K562 (cell line): ENCODE results near the gene SRBD1. TPM values are rescaled to one million over a fixed set of nuclear protein-coding genes. Genes with fewer than 3 reads are reported as not detected.

Experiments used
- ATAC-seq: fragments of 200-7000 bp; cut with Tn5 transposase; 3 replicates; pipeline ENCODE4 v1.9.1; 2020; ENCODE audit warnings: moderate library complexity
- BruUV-seq: library from RNA; stranded (reverse); fragments of 400-500 nt; replicated peaks from 2 replicates; lab custom pipeline; 2021; lab: Mats Ljungman, UMichigan
- CTCF ChIA-PET: fragments of 300-600 bp; formaldehyde crosslinking; extraction: SDS; loops from one replicate; lab custom pipeline; 2021; ENCODE audit warnings: low intra/inter-chr PET ratio; lab: Yijun Ruan, JAX
- POLR2A ChIA-PET: fragments of 300-600, 350-650 bp; sonication (Branson Sonifier 250); formaldehyde crosslinking; extraction: SDS; loops from one replicate; lab custom pipeline; 2021; ENCODE audit warnings: antibody characterized with exemption, inconsistent platforms; lab: Yijun Ruan, JAX
- DNase-seq, 4 experiments: peaks; one replicate each; pipeline versions ENCODE4 v3.0.0 to v3.0.0-alpha.2; 2011 to 2018; ENCODE audit warnings: low spot score in 3 of 4, mixed read lengths in 3 of 4; ENCODE audit errors: extremely low read depth in 1 of 4
- FAIRE-seq: peaks from 2 replicates; lab custom pipeline; 2011; peaks lifted over from hg19 to GRCh38; lab: Jason Lieb, UNC
- H2AFZ ChIP-seq: 2 replicates; pipeline ENCODE4 v1.6.0; 2011; ENCODE audit warnings: low read depth, low read length, control low read depth, inconsistent platforms
- H3K27ac ChIP-seq: fragments of 200-600 bp; 3 replicates; pipeline ENCODE4 v1.8.0; 2011; ENCODE audit warnings: low read depth, mild to moderate bottlenecking, control low read depth, inconsistent platforms, low read length, moderate library complexity, mixed read lengths; ENCODE audit errors: extremely low read depth
- H3K27me3 ChIP-seq, 2 experiments: fragments of 300-600 bp in 1 of 2; 2 replicates in 1 of 2; 3 replicates in 1 of 2; pipeline versions ENCODE4 v1.6.0 to v1.8.0; 2011; ENCODE audit warnings: inconsistent platforms in 2 of 2, low read length in 2 of 2, mild to moderate bottlenecking in 1 of 2, mixed read lengths in 1 of 2, moderate library complexity in 1 of 2; ENCODE audit not compliant: control insufficient read depth in 2 of 2, insufficient read depth in 2 of 2
- H3K36me3 ChIP-seq: fragments of 300-600 bp; 3 replicates; pipeline ENCODE4 v1.8.0; 2011; ENCODE audit warnings: mild to moderate bottlenecking, low read length, inconsistent platforms; ENCODE audit not compliant: control insufficient read depth, insufficient read depth
- H3K4me1 ChIP-seq, 2 experiments: fragments of 200-600 bp in 1 of 2; replicated peaks in 1 of 2; 2 replicates in 1 of 2; 3 replicates in 1 of 2; pipeline versions ENCODE4 v1.5.1 to v1.8.0; 2011; ENCODE audit warnings: inconsistent platforms in 2 of 2, low read length in 2 of 2, mild to moderate bottlenecking in 1 of 2, mixed read lengths in 1 of 2, moderate library complexity in 1 of 2; ENCODE audit not compliant: control insufficient read depth in 2 of 2, insufficient read depth in 2 of 2
- H3K4me2 ChIP-seq: 2 replicates; pipeline ENCODE4 v1.6.1; 2011; ENCODE audit warnings: low read length, control low read depth, inconsistent platforms, mixed read lengths; ENCODE audit not compliant: insufficient read depth
- H3K4me3 ChIP-seq: fragments of 200-600 bp; sonication (generic), shearing (Covaris generic); 2 replicates; pipeline ENCODE4 v1.5.1; 2016; ENCODE audit warnings: control low read depth, inconsistent platforms
- H3K79me2 ChIP-seq: fragments of 200-600 bp; 3 replicates; pipeline ENCODE4 v1.8.0; 2011; ENCODE audit warnings: low read length, inconsistent platforms; ENCODE audit not compliant: control insufficient read depth, insufficient read depth
- H3K9ac ChIP-seq, 2 experiments: 2 replicates each; pipeline versions ENCODE4 v1.6.0 to v1.6.1; 2011; ENCODE audit warnings: low read depth in 2 of 2, low read length in 2 of 2, control low read depth in 1 of 2, inconsistent platforms in 1 of 2, mild to moderate bottlenecking in 1 of 2, mixed read lengths in 1 of 2; ENCODE audit not compliant: insufficient read depth in 1 of 2
- H3K9me1 ChIP-seq: one replicate; pipeline ENCODE4 v1.6.0; 2011; ENCODE audit warnings: inconsistent platforms, mild to moderate bottlenecking, low read length, moderate library complexity; ENCODE audit not compliant: control insufficient read depth, insufficient read depth
- H3K9me3 ChIP-seq: replicated peaks from 2 replicates; pipeline ENCODE4 v1.5.1; 2011; ENCODE audit warnings: low read depth, low read length, inconsistent platforms; ENCODE audit not compliant: control insufficient read depth, insufficient read depth
- H4K20me1 ChIP-seq: replicated peaks from 2 replicates; pipeline ENCODE4 v1.6.1; 2011; ENCODE audit warnings: low read length, inconsistent platforms, mixed read lengths; ENCODE audit not compliant: control insufficient read depth, insufficient read depth
- CREB1 ChIP-seq, 2 experiments: sonication (generic) in 1 of 2; formaldehyde crosslinking in 1 of 2; IDR thresholded peaks; 2 replicates each; pipeline versions ENCODE4 v1.6.1 to v1.8.0; 2012 to 2022; ENCODE audit warnings: inconsistent platforms in 1 of 2, mild to moderate bottlenecking in 1 of 2, missing genetic modification reagents in 1 of 2, moderate library complexity in 1 of 2
- FOSL1 ChIP-seq: fragments of 200-800 bp; sonication (Bioruptor generic); conservative IDR thresholded peaks from 2 replicates; pipeline ENCODE4 v1.6.1; 2016; ENCODE audit warnings: missing genetic modification characterization, missing compliant biosample characterization
- GMEB1 ChIP-seq: fragments of 250-450 bp; sonication (Bioruptor Pico); IDR thresholded peaks from 2 replicates; pipeline ENCODE4 v1.4.0; 2020; ENCODE audit warnings: mild to moderate bottlenecking
- JUND ChIP-seq, 2 experiments: IDR thresholded peaks; 2 replicates in 1 of 2; 3 replicates in 1 of 2; pipeline ENCODE4 v1.6.1; 2011; ENCODE audit warnings: borderline replicate concordance in 2 of 2, low read depth in 2 of 2, low read length in 2 of 2, improper control_type of control experiment in 1 of 2, missing biosample characterization in 1 of 2, missing genetic modification characterization in 1 of 2, missing genetic modification reagents in 1 of 2
- PPARD ChIP-seq: fragments of 250-450 bp; sonication (Bioruptor Pico); IDR thresholded peaks from 2 replicates; pipeline ENCODE4 v1.8.0; 2022; ENCODE audit warnings: inconsistent platforms, mild to moderate bottlenecking, moderate library complexity
- ZFP1 ChIP-seq: fragments of 450-650 bp; formaldehyde crosslinking; IDR thresholded peaks from 2 replicates; pipeline ENCODE4 v1.4.0; 2020; ENCODE audit warnings: mild to moderate bottlenecking, mixed read lengths
- ZNF586 ChIP-seq: fragments of 450-650 bp; formaldehyde crosslinking; conservative IDR thresholded peaks from 2 replicates; pipeline ENCODE4 v1.4.0; 2020; ENCODE audit warnings: mild to moderate bottlenecking, moderate library complexity
- WGBS: fragments of 100-300 bp; shearing (Covaris generic); methylation state at CpG from one replicate; pipeline ENCODE4 v1.1.6; 2016; ENCODE audit warnings: low coverage, mixed read lengths; ENCODE audit not compliant: insufficient coverage; ENCODE audit errors: missing lambda C conversion rate; 5-methylcytosine and 5-hydroxymethylcytosine counted together
- in situ Hi-C: fragments of 300-500 bp; cut with MboI; formaldehyde crosslinking; loops from 4 replicates; pipeline ENCODE4 v1.15.0; 2018; ENCODE audit warnings: inconsistent platforms, mixed read lengths
- intact Hi-C: fragments of 100-400 bp; cut with micrococcal nuclease; formaldehyde crosslinking; loops from 2 replicates; pipeline ENCODE4 v1.14.2; 2022
- polyA plus RNA-seq, 8 experiments: library from polyadenylated mRNA; depleted of rRNA in 4 of 8; stranded (reverse) in 5 of 8; unstranded in 3 of 8; fragments of >200 nt; fragmentation: Nextera tagmentation in 2 of 8; fragmentation: Illumina TruSeq in 1 of 8; extraction: Ambion mirVana in 2 of 8; extraction: Trizol in 1 of 8; gene quantifications; 2 replicates each; pipeline versions ENCODE4 v1.2.1 to v1.2.3, GENCODE V29; 2011 to 2014; ENCODE audit warnings: inconsistent platforms in 1 of 8, missing spikeins in 1 of 8
- total RNA-seq, 7 experiments: library from RNA; depleted of rRNA in 6 of 7; stranded (reverse); fragments of >200 nt in 6 of 7; fragmentation: Illumina TruSeq in 2 of 7; extraction: Trizol in 2 of 7; gene quantifications; 2 replicates each; pipeline versions ENCODE4 v1.2.1 to v1.2.3, GENCODE V29; 2011 to 2021; ENCODE audit warnings: low replicate concordance in 1 of 7

The SRBD1 gene
- total and polyA plus RNA-seq, 9 of the 15 experiments (the other 6 are each of a cell fraction or from before 2014, with no cell fraction given), result 6.9 to 23.2 (median 14.7) TPM

GRCh38 chr2:45370369-45370768, 240.7 kb downstream of the SRBD1 start:
- in situ Hi-C loops (no loop called here), intact Hi-C loops (no loop called here)
- Histone ChIP-seq H3K79me2 (no peaks in the 10 kb centered on the region), H3K4me1 (no peaks in the 10 kb centered on the region), H3K4me2 (no peak overlapping the region), H3K27ac (no peak overlapping the region), H4K20me1 (no peaks in the 10 kb centered on the region), H3K9ac (no peak overlapping the region), H3K27me3 (peaks cover 0 to 2% of the 10 kb centered on the region in 2 experiments; a peak in 1 of 5 replicates), H3K9me1 (no peaks in the 10 kb centered on the region), H2AFZ (no peak overlapping the region), H3K4me3 (no peak overlapping the region), H3K9me3 (no peaks in the 10 kb centered on the region), H3K36me3 (no peaks in the 10 kb centered on the region)
- no peak for TF ChIP-seq ZNF586 (CRISPR knock-in tag)
- TF ChIP-seq PPARD (CRISPR knock-in tag), result no peak
- no peak for TF ChIP-seq CREB1 (IDR thresholded peaks at IDR 0.05)
- TF ChIP-seq CREB1 (CRISPR knock-in tag; IDR thresholded peaks at IDR 0.05), result no peak
- TF ChIP-seq JUND (IDR thresholded peaks at IDR 0.05; ENCODE audit: borderline replicate concordance, low read depth, low read length), result no peak
- peak; percentile 64; the same call in 1 of the 3 replicates for TF ChIP-seq JUND (tag; IDR thresholded peaks at IDR 0.05; ENCODE audit: borderline replicate concordance, low read depth, low read length)
- peak; percentile 38; the same call in 1 of the 2 replicates for TF ChIP-seq FOSL1 (tag)
- no peak for TF ChIP-seq GMEB1
- TF ChIP-seq ZFP1, result peak; percentile 99
- BruUV-seq, result no TSS peak
- 0% methylated on average over 2 of the region's 2 CpGs for WGBS
- no peak for ATAC-seq
- no peak for DNase-seq
- FAIRE-seq, result no peak
- ChIA-PET POLR2A (no interaction called here), CTCF (no interaction called here)
